Mesodermal cell (in vitro differentiated cells): ENCODE results near the gene LIMD2.

Experiments used
- H3K27ac ChIP-seq: 2 replicates; pipeline ENCODE4 v1.7.0; 2013; ENCODE audit warnings: mild to moderate bottlenecking, low read depth, low read length, moderate library complexity; ENCODE audit not compliant: severe bottlenecking
- H3K36me3 ChIP-seq: 2 replicates; pipeline ENCODE4 v1.7.1; 2013; ENCODE audit warnings: mild to moderate bottlenecking, low read length, moderate library complexity; ENCODE audit not compliant: control insufficient read depth, insufficient read depth
- H3K4me1 ChIP-seq: one replicate; pipeline ENCODE4 v1.7.1; 2013; ENCODE audit warnings: mild to moderate bottlenecking, low read length; ENCODE audit not compliant: insufficient read depth, control insufficient read depth, poor library complexity, severe bottlenecking
- H3K4me3 ChIP-seq: 2 replicates; pipeline ENCODE4 v1.7.0; 2013; ENCODE audit warnings: low read length, control low read depth, mild to moderate bottlenecking; ENCODE audit not compliant: insufficient read depth, poor library complexity, severe bottlenecking; ENCODE audit errors: extremely low read depth
- H3K9me3 ChIP-seq: 2 replicates; pipeline ENCODE4 v1.7.1; 2013; ENCODE audit warnings: mild to moderate bottlenecking, low read length, moderate library complexity; ENCODE audit not compliant: control insufficient read depth
- WGBS, 2 experiments: methylation state at CpG; one replicate each; pipeline ENCODE4 v1.1.5; 2013; ENCODE audit warnings: missing lambda C conversion rate in 2 of 2; ENCODE audit not compliant: insufficient coverage in 2 of 2; 5-methylcytosine and 5-hydroxymethylcytosine counted together

Gene LIMD2

DNA sequence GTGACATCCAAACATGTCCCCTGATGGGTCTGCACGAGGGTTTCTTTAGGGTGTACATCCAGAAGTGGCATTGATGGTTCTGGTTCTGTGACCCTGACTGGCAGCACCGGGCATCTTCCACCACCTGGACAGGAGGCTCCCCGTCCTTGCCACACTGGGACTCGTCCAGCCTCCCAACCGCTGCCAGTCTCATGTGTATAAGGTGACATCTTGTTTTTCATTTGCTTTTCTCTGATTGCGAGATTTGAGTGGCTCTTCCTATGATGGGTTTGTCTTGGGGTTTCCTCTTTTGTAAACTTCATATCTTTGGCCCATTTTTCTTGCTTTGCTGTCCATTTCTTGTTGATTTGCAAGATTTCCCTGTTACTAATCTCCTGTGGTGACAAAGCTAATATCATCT is 9.2 kb upstream of the LIMD2 start:
- WGBS, 2 experiments: 96 to 98% methylated on average over 4 to 5 of the region's 6 CpGs
- Histone ChIP-seq H3K36me3 (peaks cover 66% of the 10 kb centered on the region), H3K9me3 (no peaks in the 10 kb centered on the region), H3K4me3 (no peak overlapping the region), H3K27ac (no peak overlapping the region), H3K4me1 (peaks cover 3% of the 10 kb centered on the region)

DNA sequence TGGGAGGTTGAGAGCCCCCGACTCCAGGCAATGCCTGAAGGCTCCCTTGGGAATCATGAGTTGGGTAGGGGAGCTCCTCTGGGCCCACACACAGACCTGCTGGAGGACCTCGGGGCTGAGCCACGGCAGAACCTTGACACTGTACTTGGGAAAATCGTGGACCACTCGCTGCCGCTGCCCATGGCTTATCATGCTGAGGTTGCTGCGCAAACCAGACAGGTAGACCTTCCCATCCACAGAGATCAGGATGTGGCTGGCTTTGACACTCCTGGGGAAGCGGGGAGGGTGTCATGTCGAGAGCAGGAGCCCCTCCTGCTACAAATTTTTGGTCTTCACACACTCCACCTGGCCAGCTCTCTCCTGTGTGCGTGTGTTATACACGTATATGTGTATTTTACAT is 7.2 kb upstream of the LIMD2 start:
- no peak overlapping the region for H3K27ac ChIP-seq
- 93 to 95% methylated on average over 7 of the region's 11 CpGs for WGBS, 2 experiments
- H3K36me3 ChIP-seq: peaks cover 57% of the 10 kb centered on the region
- H3K4me3 ChIP-seq: no peak overlapping the region
- H3K4me1 ChIP-seq: peaks cover 14% of the 10 kb centered on the region
- no peaks in the 10 kb centered on the region for H3K9me3 ChIP-seq

DNA sequence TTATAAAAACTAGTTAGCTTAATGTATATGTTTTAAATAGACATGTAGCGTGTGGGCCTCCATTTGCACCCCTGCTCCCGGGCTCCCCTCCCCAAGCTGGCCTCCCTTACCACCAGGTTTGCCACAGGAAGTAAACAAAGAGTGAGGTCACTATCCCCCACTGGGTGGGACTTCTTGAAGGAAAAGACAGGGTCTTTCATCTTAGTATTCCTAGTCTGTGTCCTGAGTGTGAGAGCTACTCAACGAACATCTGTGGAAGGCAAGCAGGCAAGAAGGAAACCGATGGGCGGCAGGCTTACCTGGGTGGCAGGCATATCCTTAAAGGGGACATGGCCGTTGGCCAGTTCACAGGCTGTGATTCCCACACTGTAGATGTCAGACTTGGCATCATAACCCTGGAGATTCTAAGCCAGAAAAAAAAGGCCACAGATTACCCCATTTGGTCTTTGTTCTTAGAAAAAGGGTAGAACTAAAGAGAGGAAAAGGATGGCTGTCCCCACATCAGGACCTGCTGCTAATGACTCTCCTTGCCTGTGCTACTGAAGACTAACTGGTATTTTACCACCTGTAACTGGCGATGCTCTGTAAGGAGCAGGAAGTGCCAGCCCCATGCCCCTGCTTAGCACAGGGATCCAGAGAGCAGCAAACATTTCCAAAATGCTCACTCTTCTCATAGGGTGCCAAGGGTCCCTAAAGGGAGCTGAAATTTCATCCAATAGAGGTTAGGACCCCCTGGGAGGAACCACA is 6.6 kb upstream of the LIMD2 start:
- H3K27ac ChIP-seq: no peak overlapping the region
- peaks cover 53% of the 10 kb centered on the region for H3K36me3 ChIP-seq
- H3K4me1 ChIP-seq: peaks cover 15% of the 10 kb centered on the region
- no peak overlapping the region for H3K4me3 ChIP-seq
- H3K9me3 ChIP-seq: no peaks in the 10 kb centered on the region
- 90 to 91% methylated on average over 4 to 5 of the region's 7 CpGs for WGBS, 2 experiments

DNA sequence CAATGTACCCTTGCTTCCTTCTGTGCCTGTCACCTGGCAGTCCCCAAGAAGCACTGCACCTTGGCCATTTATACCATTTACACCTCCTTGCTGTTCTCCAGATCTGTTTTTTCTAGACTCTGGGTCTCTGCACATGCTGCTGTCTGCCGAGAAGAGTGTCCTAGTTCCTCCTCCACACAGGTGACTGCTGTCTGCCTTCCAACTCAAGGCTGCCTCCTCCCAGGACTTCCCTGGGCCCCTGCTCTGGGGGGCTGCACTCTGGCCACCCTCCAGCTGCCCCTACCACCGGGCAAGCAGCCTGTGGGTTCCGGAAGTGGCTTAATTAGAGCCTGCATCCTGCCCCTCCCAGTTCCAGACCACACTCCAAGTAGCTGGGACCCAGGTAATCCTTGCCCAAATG is 5.7 kb upstream of the LIMD2 start:
- Histone ChIP-seq H3K27ac (no peak overlapping the region), H3K36me3 (peaks cover 47% of the 10 kb centered on the region), H3K4me3 (no peak overlapping the region), H3K9me3 (no peaks in the 10 kb centered on the region), H3K4me1 (peaks cover 21% of the 10 kb centered on the region)
- WGBS, 2 experiments: 89 to 93% methylated on average over 3 of the region's 3 CpGs

DNA sequence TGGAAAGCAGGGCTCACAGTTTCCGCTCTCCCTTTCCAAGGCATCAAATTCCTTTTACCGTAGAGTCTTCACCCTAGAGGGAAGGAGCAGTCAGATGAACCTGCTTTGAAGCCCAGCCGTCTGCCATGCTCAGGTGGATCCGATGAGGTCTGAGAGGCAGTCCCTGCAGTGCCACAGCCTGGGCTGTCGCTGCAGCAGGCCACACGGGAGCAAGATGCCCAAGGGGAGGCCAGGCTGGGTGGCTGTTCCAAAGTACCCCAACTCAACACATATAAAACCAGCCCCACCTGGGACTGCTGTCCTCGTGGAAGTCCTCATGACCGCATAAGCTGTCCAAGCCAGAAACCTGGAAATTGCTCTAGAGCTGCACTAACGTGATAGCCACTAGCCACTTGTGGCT is 4.9 kb upstream of the LIMD2 start:
- H3K27ac ChIP-seq: no peak overlapping the region
- H3K36me3 ChIP-seq: peaks cover 42% of the 10 kb centered on the region
- H3K4me1 ChIP-seq: peaks cover 21% of the 10 kb centered on the region
- no peak overlapping the region for H3K4me3 ChIP-seq
- WGBS, 2 experiments: 92 to 98% methylated on average over 9 of the region's 9 CpGs
- H3K9me3 ChIP-seq: no peaks in the 10 kb centered on the region

DNA sequence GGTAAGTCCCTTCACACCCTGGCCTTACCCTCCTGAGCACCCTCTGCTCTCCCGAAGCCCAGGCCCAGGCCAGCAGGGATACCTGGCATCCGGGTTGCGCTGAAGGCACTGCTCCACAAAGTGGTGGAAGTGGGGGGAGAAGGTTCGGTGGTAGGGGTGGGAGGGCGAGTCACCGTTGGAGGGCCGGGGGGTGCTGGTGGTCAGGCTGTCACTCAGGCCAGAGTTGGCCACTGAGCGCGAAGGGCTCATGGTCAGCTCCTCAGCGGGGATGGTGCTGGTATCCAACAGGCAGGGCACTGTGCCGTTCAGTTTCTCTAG is 4.3 kb upstream of the LIMD2 start:
- 97 to 100% methylated on average over 1 to 6 of the region's 11 CpGs for WGBS, 2 experiments
- Histone ChIP-seq H3K36me3 (peaks cover 39% of the 10 kb centered on the region), H3K4me3 (no peak overlapping the region), H3K9me3 (no peaks in the 10 kb centered on the region), H3K4me1 (peaks cover 21% of the 10 kb centered on the region), H3K27ac (no peak overlapping the region)

DNA sequence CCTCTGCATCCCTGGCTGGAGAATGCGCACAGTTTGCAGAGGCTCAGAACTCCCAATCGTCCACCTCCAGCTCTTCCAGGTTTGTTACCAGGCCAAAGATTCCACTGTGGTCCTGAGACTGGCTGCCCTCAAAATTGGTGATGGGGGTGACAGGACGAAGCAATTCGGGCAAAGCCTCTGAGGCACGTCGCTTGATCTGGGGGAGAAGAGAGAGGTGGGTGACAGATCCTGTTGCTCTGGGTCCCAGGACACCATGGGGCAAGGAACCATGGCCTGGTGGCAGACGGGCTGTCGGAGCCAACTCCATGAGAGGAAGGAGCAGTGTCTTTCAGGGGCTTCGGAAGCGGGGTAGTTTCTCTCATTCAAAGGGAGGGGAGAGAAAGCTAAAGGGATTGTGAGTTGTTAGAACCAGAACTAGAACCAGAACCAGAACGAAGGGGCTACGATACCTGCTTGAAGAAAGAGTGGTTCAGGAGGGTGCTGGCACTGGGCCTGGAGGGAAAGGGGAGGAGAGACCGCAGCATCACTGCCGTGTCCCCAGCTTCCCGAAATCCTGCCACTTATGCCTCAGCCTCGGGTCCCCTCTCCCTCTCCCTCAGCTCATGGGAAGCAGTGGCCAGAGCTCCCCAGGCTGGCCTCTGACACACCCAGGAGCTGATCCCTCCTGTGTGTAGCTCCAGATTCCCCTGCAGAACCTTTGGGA is 3.8 kb upstream of the LIMD2 start:
- Histone ChIP-seq H3K27ac (no peak overlapping the region), H3K36me3 (peaks cover 34% of the 10 kb centered on the region), H3K9me3 (no peaks in the 10 kb centered on the region), H3K4me3 (no peak overlapping the region), H3K4me1 (peaks cover 21% of the 10 kb centered on the region)
- 97 to 98% methylated on average over 10 to 13 of the region's 16 CpGs for WGBS, 2 experiments

DNA sequence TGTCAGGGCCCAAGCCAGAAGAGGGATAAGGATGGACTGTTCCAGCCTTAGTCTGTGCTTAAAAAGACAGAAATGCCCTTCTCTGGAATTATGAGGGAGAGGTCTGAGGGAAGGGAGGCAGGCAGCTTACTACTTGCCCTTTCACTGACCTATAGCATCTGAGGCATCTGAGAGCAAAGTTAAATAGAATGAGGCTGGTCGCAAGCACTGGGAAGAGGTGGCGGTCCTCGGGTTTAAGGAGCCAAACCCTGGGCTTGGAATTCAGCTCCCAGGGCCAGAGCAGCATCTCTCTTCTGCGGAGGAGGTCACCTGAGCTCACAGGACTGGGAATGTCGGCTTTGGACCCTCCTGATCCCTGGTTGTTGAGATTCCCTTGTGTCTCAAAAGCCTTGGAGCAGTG is 3.1 kb upstream of the LIMD2 start:
- Histone ChIP-seq H3K4me3 (no peak overlapping the region), H3K9me3 (no peaks in the 10 kb centered on the region), H3K36me3 (peaks cover 33% of the 10 kb centered on the region), H3K27ac (no peak overlapping the region), H3K4me1 (peaks cover 27% of the 10 kb centered on the region)
- WGBS, 2 experiments: 90 to 96% methylated on average over 5 of the region's 5 CpGs

DNA sequence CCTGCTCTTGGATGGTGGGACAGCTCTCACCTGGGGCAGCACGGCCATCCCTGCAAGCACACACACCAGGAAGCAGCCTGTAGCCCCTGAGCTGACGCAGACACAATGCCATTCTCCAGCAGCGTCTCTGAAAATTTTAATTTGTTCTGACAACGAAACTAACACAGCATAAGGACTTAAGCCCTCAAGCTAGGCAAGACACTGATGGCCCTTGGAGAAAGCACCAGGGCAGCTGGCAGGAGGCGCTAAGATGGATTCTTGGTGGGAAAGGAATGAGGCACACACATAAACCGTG is 2.7 kb upstream of the LIMD2 start:
- Histone ChIP-seq H3K27ac (no peak overlapping the region), H3K36me3 (peaks cover 35% of the 10 kb centered on the region), H3K4me1 (peaks cover 30% of the 10 kb centered on the region), H3K9me3 (no peaks in the 10 kb centered on the region), H3K4me3 (no peak overlapping the region)
- WGBS, 2 experiments: 95 to 98% methylated on average over 3 to 5 of the region's 6 CpGs

DNA sequence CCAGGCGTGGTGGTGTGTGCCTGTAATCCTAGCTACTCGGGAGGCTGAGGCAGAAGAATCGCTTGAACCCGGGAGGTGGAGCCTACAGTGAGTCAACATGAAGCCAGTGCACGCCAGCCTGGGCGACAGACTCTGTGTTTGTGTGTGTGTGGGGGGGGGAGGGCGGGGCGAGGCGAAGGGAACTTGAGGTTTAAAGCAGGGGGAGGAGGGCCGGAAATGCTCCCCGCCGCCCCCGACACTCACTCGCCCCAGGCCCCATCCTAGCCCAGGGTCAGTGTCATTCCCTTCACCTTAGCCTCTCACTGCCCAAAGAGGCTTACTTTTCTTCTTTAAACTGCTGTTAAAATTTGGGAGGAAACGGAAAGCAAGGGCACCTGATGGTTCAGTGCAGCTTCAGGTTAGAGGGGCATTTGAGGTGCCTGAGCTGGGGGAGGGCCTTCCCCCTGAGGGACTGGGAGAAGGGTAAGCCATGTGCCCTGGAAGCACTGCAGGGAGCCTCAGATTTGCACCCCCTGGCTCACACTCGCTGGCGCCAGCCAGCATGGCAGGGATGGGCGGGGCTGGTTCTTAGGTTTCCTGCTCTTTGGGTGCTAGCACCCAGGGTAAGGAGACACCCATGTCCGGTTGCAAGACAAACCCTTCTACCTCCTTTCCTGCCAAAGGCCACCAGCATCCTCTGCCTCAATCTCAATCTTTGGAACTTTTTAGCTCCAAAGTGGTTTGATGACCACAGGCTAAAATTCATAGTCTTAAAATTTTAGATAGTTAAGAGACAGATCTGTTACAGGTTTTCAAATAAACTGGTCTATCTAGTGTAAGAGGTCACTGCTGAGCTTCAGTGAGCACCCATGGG is 2.2 kb upstream of the LIMD2 start:
- Histone ChIP-seq H3K27ac (no peak overlapping the region), H3K9me3 (no peaks in the 10 kb centered on the region), H3K4me3 (no peak overlapping the region), H3K36me3 (peaks cover 39% of the 10 kb centered on the region), H3K4me1 (peaks cover 36% of the 10 kb centered on the region)
- WGBS, 2 experiments: 89 to 94% methylated on average over 9 to 16 of the region's 19 CpGs

DNA sequence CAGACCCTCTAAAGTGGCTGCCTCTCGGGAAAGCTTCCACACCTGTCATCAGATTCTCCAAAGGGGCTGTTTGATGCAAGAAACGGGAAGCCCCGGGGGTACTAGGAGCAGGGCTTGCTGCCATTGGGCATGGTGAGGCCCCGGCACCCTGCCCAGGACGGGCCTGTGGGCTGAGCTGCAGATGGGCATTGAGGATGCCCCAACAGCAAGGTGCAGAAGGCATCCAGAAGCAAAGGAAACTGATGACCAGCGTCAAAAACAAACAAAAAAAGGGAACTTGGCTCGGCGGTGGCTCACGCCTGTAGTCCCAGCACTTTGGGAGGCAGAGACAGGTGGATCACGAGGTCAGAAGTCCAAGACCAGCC is 1.5 kb upstream of the LIMD2 start:
- Histone ChIP-seq H3K36me3 (peaks cover 41% of the 10 kb centered on the region), H3K4me3 (peak overlapping the region; percentile 77), H3K9me3 (no peaks in the 10 kb centered on the region), H3K27ac (peak overlapping the region; percentile 88), H3K4me1 (peaks cover 36% of the 10 kb centered on the region)
- WGBS, 2 experiments: 86 to 89% methylated on average over 7 to 10 of the region's 10 CpGs
